ENCODE results near the gene OR10J1.

GRCh38 chr1:159429074-159429861 is 10.3 kb upstream of the OR10J1 start:
- TF ChIP-seq CTCF (IDR thresholded peaks at IDR 0.05) (no peak), POLR2A (IDR thresholded peaks at IDR 0.05) (no peak)
